H9 (cell line): ENCODE results near the gene GABRA6. TPM values are rescaled to one million over a fixed set of nuclear protein-coding genes. Genes with fewer than 3 reads are reported as not detected.

ENCODE experiments used
- DNase-seq: peaks from one replicate; pipeline ENCODE4 v3.0.0-alpha.2; 2017
- H2AFZ ChIP-seq: one replicate; pipeline ENCODE4 v1.6.1; 2013; ENCODE audit warnings: mild to moderate bottlenecking, low read length, control low read depth, moderate library complexity
- H2AK5ac ChIP-seq: 2 replicates; pipeline ENCODE4 v1.6.1; 2013; ENCODE audit warnings: low read length, control low read depth, mixed read lengths; ENCODE audit not compliant: insufficient read length
- H2BK120ac ChIP-seq: one replicate; pipeline ENCODE4 v1.6.1; 2013; ENCODE audit warnings: low read depth, mild to moderate bottlenecking, low read length, control low read depth, inconsistent platforms; ENCODE audit not compliant: poor library complexity, severe bottlenecking
- H2BK12ac ChIP-seq: 2 replicates; pipeline ENCODE4 v1.6.1; 2013; ENCODE audit warnings: low read length, control low read depth, mixed read lengths, low read depth; ENCODE audit not compliant: insufficient read length
- H2BK15ac ChIP-seq: 2 replicates; pipeline ENCODE4 v1.6.1; 2013; ENCODE audit warnings: low read depth, low read length, control low read depth
- H2BK20ac ChIP-seq: one replicate; pipeline ENCODE4 v1.6.1; 2013; ENCODE audit warnings: low read depth, mild to moderate bottlenecking, low read length, control low read depth, inconsistent platforms; ENCODE audit not compliant: poor library complexity, severe bottlenecking
- H2BK5ac ChIP-seq: 2 replicates; pipeline ENCODE4 v1.6.1; 2013; ENCODE audit warnings: low read length, control low read depth, mixed read lengths; ENCODE audit not compliant: insufficient read length
- H3K14ac ChIP-seq: 2 replicates; pipeline ENCODE4 v1.6.1; 2013; ENCODE audit warnings: low read length, control low read depth; ENCODE audit not compliant: insufficient read depth
- H3K18ac ChIP-seq: 2 replicates; pipeline ENCODE4 v1.6.1; 2013; ENCODE audit warnings: low read depth, mild to moderate bottlenecking, mixed read lengths, low read length, control low read depth; ENCODE audit not compliant: insufficient read length
- H3K23ac ChIP-seq: 2 replicates; pipeline ENCODE4 v1.6.1; 2013; ENCODE audit warnings: low read length, control low read depth, mixed read lengths, low read depth; ENCODE audit not compliant: insufficient read length
- H3K23me2 ChIP-seq: 2 replicates; pipeline ENCODE4 v1.6.1; 2013; ENCODE audit warnings: low read depth, mild to moderate bottlenecking, mixed read lengths, low read length, control low read depth; ENCODE audit not compliant: insufficient read length, poor library complexity, severe bottlenecking
- H3K27ac ChIP-seq: 2 replicates; pipeline ENCODE4 v1.5.1; 2013; ENCODE audit warnings: low read length, control low read depth, mixed read lengths, low read depth; ENCODE audit not compliant: insufficient read length
- H3K27me3 ChIP-seq: 2 replicates; pipeline ENCODE4 v1.6.1; 2013; ENCODE audit warnings: low read length, control low read depth, inconsistent platforms; ENCODE audit not compliant: insufficient read depth
- H3K4ac ChIP-seq: 2 replicates; pipeline ENCODE4 v1.6.1; 2013; ENCODE audit warnings: low read depth, mild to moderate bottlenecking, control low read depth, inconsistent platforms, low read length, moderate library complexity
- H3K4me1 ChIP-seq: 2 replicates; pipeline ENCODE4 v1.6.1; 2013; ENCODE audit warnings: low read length, control low read depth, inconsistent platforms; ENCODE audit not compliant: insufficient read depth
- H3K4me2 ChIP-seq: 2 replicates; pipeline ENCODE4 v1.6.1; 2013; ENCODE audit warnings: low read length, control low read depth, mixed read lengths; ENCODE audit not compliant: insufficient read length, insufficient read depth
- H3K56ac ChIP-seq: 2 replicates; pipeline ENCODE4 v1.6.1; 2013; ENCODE audit warnings: low read depth, mild to moderate bottlenecking, mixed read lengths, low read length, control low read depth; ENCODE audit not compliant: insufficient read length
- H3K79me1 ChIP-seq: 2 replicates; pipeline ENCODE4 v1.6.1; 2013; ENCODE audit warnings: low read depth, mild to moderate bottlenecking, moderate library complexity, low read length, control low read depth, inconsistent platforms; ENCODE audit not compliant: insufficient read depth, poor library complexity, severe bottlenecking
- H3K79me2 ChIP-seq: 2 replicates; pipeline ENCODE4 v1.6.1; 2013; ENCODE audit warnings: low read length, control low read depth, inconsistent platforms; ENCODE audit not compliant: insufficient read depth
- H3K9ac ChIP-seq: 2 replicates; pipeline ENCODE4 v1.6.1; 2013; ENCODE audit warnings: low read length, control low read depth, mixed read lengths; ENCODE audit not compliant: insufficient read length; ENCODE audit errors: extremely low read depth
- H3K9me3 ChIP-seq: one replicate; pipeline ENCODE4 v1.6.1; 2013; ENCODE audit warnings: low read depth, low read length, inconsistent platforms; ENCODE audit not compliant: control insufficient read depth
- H3T11ph ChIP-seq: one replicate; pipeline ENCODE4 v1.6.1; 2013; ENCODE audit warnings: mild to moderate bottlenecking, low read length, control low read depth, inconsistent platforms
- H4K20me1 ChIP-seq: one replicate; pipeline ENCODE4 v1.6.1; 2013; ENCODE audit not compliant: control insufficient read depth, insufficient read length, insufficient read depth
- H4K5ac ChIP-seq: 2 replicates; pipeline ENCODE4 v1.6.1; 2013; ENCODE audit warnings: low read depth, mild to moderate bottlenecking, mixed read lengths, low read length, control low read depth; ENCODE audit not compliant: insufficient read length
- H4K8ac ChIP-seq: replicated peaks from 2 replicates; pipeline ENCODE4 v1.6.1; 2013; ENCODE audit warnings: low read length, control low read depth, mixed read lengths, low read depth; ENCODE audit not compliant: insufficient read length
- H4K91ac ChIP-seq: 2 replicates; pipeline ENCODE4 v1.6.1; 2013; ENCODE audit warnings: low read depth, mild to moderate bottlenecking, moderate library complexity, mixed read lengths, low read length, control low read depth; ENCODE audit not compliant: insufficient read length
- H3K27ac Mint-ChIP-seq, 3 experiments: 2 replicates in 2 of 3; 3 replicates in 1 of 3; pipeline ENCODE4 v1.8.0; 2020 to 2021; ENCODE audit warnings: mixed read lengths in 3 of 3, mild to moderate bottlenecking in 1 of 3, moderate library complexity in 1 of 3
- H3K27me3 Mint-ChIP-seq: 2 replicates; pipeline ENCODE4 v1.8.0; 2021; ENCODE audit warnings: low read depth, mild to moderate bottlenecking, moderate library complexity, mixed read lengths
- H3K36me3 Mint-ChIP-seq, 3 experiments: 2 replicates in 2 of 3; 3 replicates in 1 of 3; pipeline ENCODE4 v1.8.0; 2020 to 2021; ENCODE audit warnings: low read depth in 3 of 3, mixed read lengths in 3 of 3; ENCODE audit not compliant: insufficient read depth in 1 of 3
- H3K4me1 Mint-ChIP-seq, 2 experiments: 2 replicates each; pipeline ENCODE4 v1.8.0; 2020; ENCODE audit warnings: mixed read lengths in 2 of 2
- H3K4me3 Mint-ChIP-seq, 2 experiments: 2 replicates in 1 of 2; 3 replicates in 1 of 2; pipeline ENCODE4 v1.8.0; 2020 to 2021; ENCODE audit warnings: mild to moderate bottlenecking in 2 of 2, mixed read lengths in 2 of 2, moderate library complexity in 1 of 2
- H3K9me3 Mint-ChIP-seq, 2 experiments: 2 replicates in 1 of 2; 3 replicates in 1 of 2; pipeline ENCODE4 v1.8.0; 2020; ENCODE audit warnings: mild to moderate bottlenecking in 2 of 2, mixed read lengths in 2 of 2, moderate library complexity in 1 of 2
- CTCF ChIP-seq: fragments of 200-600 bp; sonication (generic); conservative IDR thresholded peaks from 3 replicates; pipeline ENCODE4 v1.8.0; 2021; ENCODE audit warnings: antibody characterized with exemption, mild to moderate bottlenecking
- WGBS: extraction: QIAGEN DNeasy Blood & Tissue Kit; methylation state at CpG from one replicate; pipeline ENCODE4 v1.1.7; 2013; ENCODE audit warnings: missing lambda C conversion rate, low lambda C conversion rate, mixed read lengths; ENCODE audit not compliant: insufficient read length; ENCODE audit errors: extremely low coverage; 5-methylcytosine and 5-hydroxymethylcytosine counted together
- total RNA-seq: library from RNA; stranded (reverse); gene quantifications from 2 replicates; pipeline ENCODE4 v1.2.1, GENCODE V29; 2021

The GABRA6 gene
- total RNA-seq, 1 experiment from 2014 or later = not detected

- no peak overlapping the region for H2BK15ac ChIP-seq
- no peak overlapping the region for H2BK5ac ChIP-seq
- no peak overlapping the region for H2BK20ac ChIP-seq
- H3K23ac ChIP-seq = no peak overlapping the region
- Mint-ChIP-seq H3K4me3 (no peak overlapping the region), H3K27ac (no peak overlapping the region), H3K27me3 (no peaks in the 10 kb centered on the region), H3K9me3 (no peaks in the 10 kb centered on the region; a peak in 1 of 5 replicates), H3K4me1 (no peaks in the 10 kb centered on the region), H3K36me3 (no peaks in the 10 kb centered on the region)
- H3K23me2 ChIP-seq = no peaks in the 10 kb centered on the region
- H4K8ac ChIP-seq = no peak overlapping the region
- no CpG with 5 or more reads among the region's 2 CpGs for WGBS
- no peak overlapping the region for H3K4ac ChIP-seq
- H3K9me3 ChIP-seq = no peaks in the 10 kb centered on the region
- H4K5ac ChIP-seq = no peak overlapping the region
- no peak overlapping the region for H2BK120ac ChIP-seq
- DNase-seq = peak; percentile 38
- H3T11ph ChIP-seq = no peak overlapping the region
- H3K4me1 ChIP-seq = no peaks in the 10 kb centered on the region
- TF ChIP-seq CTCF = peak; percentile 81
- no peak overlapping the region for H2AFZ ChIP-seq
- no peak overlapping the region for H2AK5ac ChIP-seq
- H3K56ac ChIP-seq = no peak overlapping the region
- H3K18ac ChIP-seq = no peak overlapping the region
- no peak overlapping the region for H3K27ac ChIP-seq
- no peaks in the 10 kb centered on the region for H3K79me2 ChIP-seq
- no peaks in the 10 kb centered on the region for H3K79me1 ChIP-seq
- no peak overlapping the region for H3K4me2 ChIP-seq
- no peaks in the 10 kb centered on the region for H3K27me3 ChIP-seq
- H3K9ac ChIP-seq = no peak overlapping the region
- no peak overlapping the region for H4K91ac ChIP-seq
- H3K14ac ChIP-seq = no peak overlapping the region
- no peak overlapping the region for H2BK12ac ChIP-seq
- no peaks in the 10 kb centered on the region for H4K20me1 ChIP-seq
Measured at GRCh38 chr5:161676103-161676502, 9.4 kb upstream of the GABRA6 start.
